HPDE6-E6E7 (cell line): ENCODE data around the gene ELMO1.

Experiments used
- DNase-seq: peaks from one replicate; pipeline ENCODE4 v3.0.0; 2011; ENCODE audit warnings: missing footprints; ENCODE audit errors: extremely low spot score

The ELMO1 gene

DNA sequence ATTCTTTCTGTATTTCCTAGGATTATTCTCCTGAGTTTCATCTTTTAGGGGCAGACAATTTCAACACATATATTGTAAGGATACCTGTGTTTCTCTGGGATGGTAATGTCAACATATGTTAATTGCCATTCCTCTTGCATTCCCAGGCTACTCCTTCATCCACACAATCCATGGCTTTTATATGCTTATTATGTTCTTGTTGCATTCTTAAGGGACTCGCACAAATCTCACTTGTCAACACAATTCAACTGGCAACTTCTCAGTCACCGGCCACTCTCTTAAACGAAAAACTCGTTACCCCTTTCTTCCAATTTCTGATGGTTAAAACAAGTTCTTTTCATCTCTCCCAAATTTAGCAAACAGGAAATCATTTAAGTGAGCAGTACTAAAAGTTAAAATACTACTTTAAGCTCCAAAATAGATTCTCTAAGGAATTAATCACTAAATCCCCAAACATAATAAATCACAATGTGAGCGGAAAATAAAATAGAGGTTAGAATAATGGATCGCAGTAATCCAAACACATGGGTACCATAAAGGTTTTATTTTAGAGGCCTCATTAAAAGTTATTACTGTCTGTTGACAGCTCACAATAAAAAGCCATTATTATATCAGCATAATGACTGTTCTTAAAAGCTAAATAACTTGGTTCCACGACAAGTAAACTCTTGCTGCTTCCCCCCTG, 223.2 kb downstream of the ELMO1 start:
- DNase-seq: no peak

DNA sequence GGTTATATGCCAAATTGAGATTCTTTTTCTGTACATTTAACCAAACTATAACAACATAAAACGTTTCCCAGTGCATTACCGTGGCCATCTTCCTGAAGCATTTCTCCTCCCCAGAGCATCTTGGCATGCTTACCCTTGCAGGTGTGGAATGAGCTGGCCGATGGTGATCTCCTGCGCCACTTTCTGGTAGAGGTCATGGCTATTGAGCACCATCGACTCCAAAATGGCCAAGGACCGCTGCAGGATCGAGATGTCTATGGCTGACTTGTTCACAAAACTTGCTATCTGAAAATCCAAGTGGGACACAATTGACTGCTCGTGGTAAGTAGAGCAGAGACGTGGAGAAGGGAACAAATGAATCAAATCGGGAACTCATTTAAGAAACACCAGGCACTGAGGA, 223.9 kb downstream of the ELMO1 start:
- no peak for DNase-seq

DNA sequence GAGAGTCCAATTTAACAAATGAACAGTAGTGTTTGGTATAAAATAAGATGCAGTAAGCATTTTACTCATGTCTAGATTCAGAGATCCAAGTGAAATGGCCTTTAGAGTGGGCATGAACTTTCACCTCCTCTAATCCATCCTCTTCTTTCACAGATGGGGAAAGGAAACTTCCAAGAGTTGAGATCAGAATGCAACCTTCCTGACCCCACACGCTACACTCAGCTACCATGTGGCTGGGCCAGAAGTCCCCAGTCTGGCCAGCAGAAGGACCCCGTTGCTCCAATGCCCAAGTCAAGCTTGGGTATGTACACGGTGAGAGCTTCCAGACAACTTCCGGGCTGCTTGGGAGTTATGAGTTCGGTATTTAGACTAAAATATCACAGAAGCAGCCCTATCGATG, 228.0 kb downstream of the ELMO1 start:
- no peak for DNase-seq

DNA sequence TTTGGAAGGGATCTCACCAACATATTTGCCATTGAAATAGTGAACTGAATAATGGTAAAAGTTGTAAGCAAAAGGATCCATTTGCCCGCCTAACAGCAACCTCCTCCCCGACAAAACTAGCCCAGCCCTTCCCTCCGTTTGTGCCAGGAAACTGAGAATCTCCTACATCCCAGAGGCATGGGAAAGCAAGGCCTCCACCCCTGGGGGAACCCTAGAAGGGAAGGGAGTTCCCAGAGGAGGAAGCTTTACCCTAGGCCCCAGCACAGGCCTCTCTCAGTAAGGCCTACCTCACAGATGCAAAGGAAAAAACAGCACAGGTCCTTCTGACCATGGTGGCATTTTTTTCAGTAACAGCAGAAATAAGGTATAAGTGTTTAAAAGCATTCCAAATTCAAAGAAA, 229.7 kb downstream of the ELMO1 start:
- no peak for DNase-seq

DNA sequence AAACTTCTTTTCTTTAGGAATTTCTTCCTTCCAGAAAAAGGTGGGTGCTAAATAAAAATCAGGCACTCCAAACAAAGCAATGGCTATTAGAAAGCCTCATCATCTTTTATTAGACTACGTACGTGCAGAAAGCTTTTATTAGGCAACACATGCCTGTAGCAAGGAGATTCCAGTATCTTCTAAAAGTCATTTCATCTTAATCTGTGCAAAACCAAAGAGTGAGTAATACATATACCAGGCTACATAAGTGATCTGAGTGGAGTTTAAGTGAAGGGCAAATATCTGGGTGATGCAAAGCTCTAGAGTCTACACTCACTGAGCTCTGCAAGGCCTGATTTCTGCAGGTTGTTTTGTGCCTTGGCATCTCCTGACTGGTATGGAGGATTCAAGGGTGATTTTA, 231.7 kb downstream of the ELMO1 start:
- no peak for DNase-seq

DNA sequence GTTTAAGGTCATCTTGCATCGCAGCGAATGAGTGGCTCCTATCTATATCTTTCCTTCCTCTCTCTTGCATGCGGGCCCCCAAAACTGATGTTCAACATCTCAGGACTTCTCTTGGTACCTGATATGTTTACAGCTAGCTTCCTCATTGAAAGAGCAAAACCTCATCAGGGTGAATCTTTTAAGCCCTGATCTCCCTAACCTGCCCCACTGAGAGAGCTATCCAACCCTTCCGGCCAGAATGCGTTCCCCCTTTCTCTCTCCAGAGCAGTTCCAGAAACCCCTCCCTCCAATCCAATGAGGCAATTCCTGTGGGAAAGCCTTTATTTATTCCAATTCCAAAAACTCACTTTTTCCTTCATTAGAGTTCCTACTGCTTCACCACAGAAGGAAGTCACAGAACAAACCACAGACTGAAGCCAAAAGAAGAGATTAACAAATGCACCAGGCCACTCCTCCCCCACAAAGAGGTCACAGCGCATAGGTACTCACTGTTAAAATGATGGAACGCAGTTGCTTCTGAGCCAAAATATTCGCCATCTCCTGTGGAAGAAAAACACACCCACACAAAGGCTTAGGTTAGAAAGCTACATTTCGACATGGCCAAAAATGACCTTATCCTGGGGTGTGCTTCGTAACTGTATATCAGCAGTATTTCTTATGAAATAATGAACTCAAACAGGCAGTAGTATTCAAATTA, 232.4 kb downstream of the ELMO1 start:
- DNase-seq: no peak

DNA sequence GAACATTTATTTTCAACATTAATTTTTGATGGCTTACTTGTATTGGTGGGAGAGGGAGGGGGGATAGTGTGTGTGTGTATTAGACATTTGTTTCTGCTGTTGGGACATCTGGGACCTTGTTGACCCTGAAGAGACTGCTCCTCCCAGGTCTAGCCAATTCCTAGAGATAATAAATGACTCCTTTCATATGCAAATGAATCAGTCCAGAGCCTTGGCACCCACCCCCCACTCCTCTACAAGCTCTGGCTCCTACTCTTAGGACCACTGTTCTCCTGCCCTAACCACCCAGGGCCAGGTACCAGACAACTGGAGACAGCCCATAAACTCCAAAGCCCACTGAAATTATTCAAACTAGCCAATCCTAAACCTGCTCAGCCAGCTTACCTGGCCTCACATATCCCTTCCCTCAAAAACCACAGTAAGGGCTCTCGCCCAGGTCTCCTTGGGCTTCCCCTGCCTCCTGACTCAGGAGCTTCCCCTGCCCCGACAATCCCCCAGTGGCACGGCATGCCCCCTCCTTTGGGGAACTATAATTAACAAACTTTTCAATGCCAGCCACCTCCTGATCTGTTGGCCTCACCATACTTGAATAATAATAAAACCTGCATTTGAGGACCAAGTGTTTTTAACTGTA, 233.3 kb downstream of the ELMO1 start:
- DNase-seq: no peak

DNA sequence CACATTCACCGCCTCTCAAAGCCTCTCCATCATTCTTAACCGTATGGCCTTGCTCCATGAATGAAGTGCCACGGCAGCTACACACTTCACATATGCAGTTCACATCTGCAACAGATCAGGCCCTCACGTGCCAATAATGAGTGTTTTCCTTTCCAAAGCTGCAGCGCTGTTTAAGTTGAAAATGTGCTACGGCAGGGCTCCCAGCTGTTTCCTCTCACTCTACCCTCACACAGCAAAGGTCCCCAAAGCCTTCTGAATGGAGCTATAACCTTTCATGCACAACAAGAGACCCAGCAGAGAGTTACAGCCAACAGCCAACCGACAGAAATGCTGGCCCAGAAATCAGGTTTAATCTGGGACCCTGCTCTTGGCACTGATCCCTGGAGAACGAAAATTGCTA, 236.1 kb downstream of the ELMO1 start:
- no peak for DNase-seq

DNA sequence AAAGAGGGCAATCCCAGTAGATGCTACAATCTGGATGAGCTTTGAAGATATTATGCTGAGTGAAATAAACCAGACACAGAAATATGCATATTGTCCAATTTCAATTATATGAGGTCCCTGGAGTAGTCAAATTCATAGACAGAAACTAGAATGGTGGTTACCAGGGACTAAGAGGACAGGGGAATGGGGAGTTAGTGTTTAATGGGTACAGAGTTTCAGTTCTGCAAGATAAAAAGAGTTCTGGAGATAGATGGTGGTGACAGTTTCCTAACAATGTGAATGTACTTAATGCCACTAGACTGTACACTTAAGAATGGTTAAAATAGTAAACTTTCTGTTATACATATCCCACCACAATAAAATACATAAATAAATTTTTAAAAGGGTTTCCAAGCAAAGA, 236.6 kb downstream of the ELMO1 start:
- no peak for DNase-seq

DNA sequence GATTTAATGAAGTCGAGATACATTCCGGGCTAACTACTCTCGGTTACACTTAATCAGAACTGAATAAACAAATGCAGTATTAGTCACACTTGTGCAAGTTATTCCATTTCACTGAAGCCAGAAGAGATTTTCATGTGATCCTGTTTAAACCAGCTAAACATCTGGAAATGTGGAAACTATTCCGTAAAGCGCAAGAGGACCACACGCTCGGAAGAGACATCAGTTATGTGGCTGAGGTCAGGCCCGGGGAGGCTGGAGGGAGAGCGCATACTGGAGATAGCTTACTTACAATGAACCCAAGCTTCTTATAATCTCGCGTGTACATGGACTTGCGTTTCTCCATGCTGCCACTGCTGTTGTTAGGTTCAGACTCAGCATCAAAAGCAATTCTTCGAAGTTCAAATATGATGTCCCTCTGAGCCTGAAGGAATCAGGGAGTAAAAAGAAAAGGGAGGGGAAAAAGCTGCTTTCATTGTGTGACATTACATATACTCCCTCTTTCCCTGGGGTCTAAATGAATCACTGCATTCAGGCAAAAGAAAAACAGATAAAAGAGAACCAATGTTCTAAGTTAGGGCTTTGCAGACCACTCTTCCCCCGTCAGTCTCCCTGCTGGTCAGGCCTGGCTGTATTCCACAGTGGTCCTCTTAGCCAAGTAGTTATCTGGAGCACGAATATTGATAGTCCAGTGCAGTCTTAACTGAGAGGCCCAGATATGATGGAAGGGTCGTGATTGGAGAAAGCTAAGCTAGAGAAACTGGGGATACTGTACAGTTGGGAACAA, 237.4 kb downstream of the ELMO1 start:
- no peak for DNase-seq

DNA sequence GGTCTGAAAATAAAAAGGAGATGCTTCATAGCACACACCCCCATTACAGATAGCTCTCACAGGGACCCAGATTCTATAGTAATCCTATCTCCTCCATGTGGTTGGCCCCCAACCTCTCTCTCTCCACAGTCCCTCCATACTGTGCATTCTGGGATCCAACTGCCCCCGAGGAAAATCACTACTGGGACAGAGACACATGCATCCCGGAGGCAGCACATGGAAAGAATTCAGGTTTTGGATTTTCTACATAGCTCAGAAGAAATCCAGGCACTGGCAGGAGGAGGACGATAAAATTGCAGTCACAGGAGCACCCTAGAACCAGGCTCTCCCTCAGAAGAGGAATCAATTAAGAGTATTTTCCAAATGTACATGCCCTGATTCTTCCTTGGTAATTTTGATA, 239.5 kb downstream of the ELMO1 start:
- DNase-seq: no peak

DNA sequence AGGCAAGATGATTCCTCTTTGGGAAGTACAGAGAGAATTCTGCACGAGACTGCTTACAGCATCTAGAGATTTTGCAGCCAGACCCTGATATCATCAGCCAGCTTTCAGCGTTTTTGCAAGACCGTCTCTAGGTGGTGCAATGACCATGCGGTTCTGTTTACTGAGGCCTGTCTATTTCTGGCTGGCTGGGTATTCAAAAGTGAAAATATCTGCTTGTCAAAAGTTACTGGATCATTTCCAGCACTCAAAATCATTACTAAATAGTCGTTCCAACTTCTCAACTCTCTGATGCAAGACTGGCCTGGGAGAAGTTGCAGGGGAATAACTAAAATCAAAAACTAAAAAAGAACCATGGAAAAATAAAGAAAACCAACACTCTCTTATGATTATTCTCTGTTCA, 240.1 kb downstream of the ELMO1 start:
- no peak for DNase-seq

DNA sequence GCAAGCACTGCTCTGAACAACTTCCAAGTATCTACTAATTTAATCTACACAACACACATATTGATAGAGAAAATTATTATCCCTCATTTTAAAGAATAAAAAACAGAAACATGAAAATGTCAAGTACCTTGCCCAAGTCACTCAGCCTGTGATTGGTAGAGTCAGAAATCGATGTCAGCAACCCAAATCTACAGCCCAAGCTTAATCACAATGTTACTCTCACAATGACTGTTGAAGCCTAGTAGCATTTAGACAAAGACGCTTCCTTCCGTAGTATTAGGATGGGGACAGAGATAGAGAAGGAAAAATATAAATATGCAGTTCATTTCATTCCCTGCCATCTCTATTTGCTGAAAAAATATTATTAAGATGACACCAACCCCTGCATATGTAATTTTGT, 242.5 kb downstream of the ELMO1 start:
- no peak for DNase-seq

DNA sequence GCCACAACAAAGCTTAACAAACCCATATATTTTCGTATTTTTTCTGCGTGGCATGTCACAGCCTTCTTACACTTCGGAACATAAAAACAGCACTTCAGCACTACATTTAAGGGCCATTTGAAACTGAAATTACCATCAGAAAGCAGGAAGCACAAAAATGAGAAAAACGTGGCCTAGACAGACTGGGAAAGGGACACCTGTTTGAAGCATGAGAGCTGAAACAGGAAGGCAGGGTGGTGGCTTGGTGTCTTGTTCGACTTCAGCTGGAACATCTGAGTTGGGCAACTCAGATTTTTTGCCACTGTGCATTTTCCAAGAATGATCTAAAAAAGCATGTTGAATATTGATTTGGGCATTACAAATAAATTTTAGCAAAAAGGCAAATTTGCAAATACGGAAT, 243.2 kb downstream of the ELMO1 start:
- no peak for DNase-seq

DNA sequence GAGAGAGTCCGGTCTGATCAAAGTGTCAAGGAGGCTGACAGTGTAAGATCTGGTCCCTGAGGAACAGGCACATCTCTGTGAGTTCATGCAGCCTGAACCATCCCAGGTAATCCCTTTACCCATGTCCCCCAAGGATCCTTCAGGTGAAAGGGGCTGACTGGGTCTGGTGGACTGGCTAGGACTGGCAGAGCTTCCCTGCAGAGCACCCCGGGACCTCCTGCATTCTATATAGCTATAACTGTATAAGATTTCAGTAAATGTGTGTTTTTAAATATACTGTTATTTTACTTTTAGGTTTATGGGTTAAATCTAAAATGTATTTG, 246.8 kb downstream of the ELMO1 start:
- DNase-seq: no peak

DNA sequence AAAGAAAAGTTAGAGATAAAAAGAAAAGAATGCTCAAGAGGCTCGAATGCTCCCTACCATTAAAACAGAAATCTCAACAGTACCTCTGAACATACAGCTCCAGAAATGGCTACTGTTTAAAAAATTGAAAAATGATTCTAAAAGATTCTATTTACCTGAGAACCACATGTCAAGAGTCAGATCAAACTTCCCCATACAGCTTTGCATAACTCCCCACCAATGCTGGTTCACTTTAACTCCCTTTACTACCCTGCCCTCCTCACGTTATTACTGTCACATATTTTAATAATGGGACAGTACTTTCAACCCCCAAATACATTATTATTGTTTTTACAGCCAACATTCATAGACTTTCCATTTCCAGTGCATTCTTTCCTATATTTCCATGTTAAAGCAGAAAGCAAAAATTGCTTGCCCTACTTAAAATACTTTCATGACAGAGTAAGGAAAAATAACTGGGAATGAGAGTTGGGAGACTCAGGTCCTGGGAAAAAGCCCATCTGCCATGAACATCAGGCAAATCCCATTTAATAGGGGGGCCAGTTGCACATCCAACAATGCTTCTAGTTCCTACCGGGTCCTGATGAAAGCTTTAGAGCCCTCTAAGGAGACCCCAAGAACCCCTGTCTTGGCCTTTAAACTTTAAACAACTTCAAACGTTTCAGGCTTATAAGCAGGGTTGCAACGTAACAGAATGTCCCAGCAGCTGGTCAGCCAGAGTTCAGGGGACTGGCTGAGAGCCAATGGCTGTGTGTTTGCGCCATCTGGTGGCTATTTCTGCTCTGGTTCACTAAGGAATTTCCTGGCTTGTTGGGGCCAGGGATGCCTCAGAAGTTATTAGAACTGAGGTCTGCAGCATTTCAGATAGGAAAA, 247.4 kb downstream of the ELMO1 start:
- DNase-seq: peak; percentile 66

DNA sequence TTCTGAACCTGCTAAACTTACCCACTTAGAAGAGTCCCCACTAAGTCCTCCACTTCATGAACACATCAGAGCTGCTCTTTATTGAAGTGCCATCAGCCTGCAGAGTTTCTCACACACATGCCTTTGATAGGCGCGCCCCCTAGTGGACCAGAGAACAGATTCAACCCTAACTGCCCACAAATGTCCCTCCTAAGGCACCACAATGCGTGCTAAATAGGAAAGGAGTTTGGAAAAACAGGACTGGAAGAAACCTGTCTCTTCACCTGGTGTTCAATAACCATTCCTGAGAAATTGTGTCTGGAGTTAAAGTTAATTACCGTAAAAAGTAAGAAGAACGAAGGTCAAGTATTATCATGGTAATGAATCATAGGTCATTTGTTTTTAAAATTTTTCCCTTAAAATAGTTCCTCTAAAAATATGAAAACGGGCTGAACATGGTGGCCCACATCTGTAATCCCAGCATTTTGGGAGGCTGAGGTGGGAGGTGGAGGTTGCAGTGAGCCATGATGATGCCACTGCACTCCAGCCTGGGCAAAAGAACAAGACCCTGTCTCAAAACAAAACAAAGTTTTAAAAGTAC, 249.7 kb downstream of the ELMO1 start:
- peak; percentile 50 for DNase-seq

DNA sequence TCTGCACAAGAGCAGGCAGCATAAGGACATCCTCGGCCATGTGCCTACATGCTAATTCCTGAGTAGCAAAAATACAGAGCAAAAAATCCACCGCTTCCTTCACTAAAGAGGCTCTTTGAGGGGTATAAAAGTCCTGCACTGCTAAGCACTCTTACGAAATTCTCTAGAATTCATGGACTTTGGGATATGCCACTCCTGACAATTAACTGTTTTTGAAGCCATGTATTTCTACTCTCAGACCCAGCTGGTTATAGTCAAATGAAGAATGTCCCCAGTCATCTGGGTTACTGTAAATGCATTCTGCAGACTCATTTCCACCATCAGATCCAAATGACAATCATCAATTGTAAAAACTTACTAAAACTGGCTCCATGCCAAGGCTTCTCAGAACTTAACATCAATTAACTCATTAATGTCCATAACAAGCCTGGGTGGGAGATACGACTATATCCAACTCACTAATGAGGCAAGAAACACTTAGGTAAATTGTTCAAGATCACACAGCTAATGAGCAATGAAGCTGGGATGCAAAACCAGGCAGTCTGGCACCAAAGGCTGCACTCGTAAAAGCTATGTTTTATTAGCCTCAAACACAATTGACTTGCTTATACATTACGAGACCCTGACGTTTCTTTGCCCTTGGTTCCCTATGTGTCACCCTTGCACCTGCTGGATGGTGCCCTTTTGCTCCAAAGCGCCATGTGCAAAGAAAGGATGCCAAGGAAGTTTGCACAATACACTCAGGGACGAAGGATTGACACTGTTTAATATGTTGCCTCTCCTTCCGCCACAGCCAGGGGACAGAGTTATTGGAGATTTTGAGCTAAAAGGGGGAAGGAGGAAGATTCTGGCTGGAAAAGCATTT, 250.4 kb downstream of the ELMO1 start:
- no peak for DNase-seq

DNA sequence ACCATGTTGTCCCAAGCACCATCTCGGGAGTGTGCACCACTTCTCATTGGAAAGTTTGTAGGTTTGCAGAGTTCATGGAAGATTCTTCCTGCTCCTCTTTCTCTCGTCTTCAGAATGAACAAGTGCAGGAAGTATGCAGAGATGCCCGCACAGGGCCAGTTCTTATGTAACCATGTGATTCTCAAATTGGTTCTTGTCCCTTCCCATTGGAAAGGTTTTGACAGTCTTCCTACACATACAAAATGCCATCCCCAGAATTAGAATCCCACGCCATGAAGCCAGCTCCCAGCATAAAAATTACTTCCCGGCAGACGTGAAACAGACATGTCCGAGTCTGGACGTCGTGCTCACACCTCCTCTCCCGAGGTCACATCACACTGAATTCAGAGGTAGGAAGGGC, 251.6 kb downstream of the ELMO1 start:
- no peak for DNase-seq

DNA sequence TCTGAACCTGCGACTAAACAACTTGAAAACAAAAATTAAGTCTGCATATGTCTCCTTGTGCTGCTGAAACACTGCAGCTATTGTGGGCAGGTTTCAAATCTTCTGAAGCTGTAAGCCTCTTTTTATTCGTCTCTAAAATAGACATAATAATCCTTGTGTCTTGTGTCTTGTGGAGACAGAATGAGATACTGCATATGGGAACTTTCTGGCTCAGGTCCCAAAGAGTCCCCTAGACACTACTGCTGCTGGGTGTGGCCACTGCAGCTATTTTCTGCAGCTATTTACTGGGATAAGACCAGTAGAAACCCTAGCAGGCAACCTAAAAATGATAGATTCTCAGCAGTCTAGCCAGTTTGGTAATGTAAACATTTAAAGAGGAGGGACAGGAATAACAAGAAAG, 252.0 kb downstream of the ELMO1 start:
- DNase-seq: no peak
